Trophoblast cell (in vitro differentiated cells and primary cell): ENCODE measurements around the gene SCN5A.

Experiments
- DNase-seq, 2 donors: peaks; one replicate each; pipeline ENCODE4 v3.0.0-alpha.2; 2016
- H2AFZ ChIP-seq: 2 replicates; pipeline ENCODE4 v1.6.1; 2013; ENCODE audit warnings: low read length, moderate library complexity, mild to moderate bottlenecking; ENCODE audit not compliant: insufficient read depth, poor library complexity
- H2AK5ac ChIP-seq: 2 replicates; pipeline ENCODE4 v1.6.1; 2013; ENCODE audit warnings: mild to moderate bottlenecking, low read length
- H2BK120ac ChIP-seq: 2 replicates; pipeline ENCODE4 v1.6.1; 2013; ENCODE audit warnings: low read length, mild to moderate bottlenecking, moderate library complexity; ENCODE audit not compliant: insufficient read depth, poor library complexity
- H2BK12ac ChIP-seq: 2 replicates; pipeline ENCODE4 v1.6.1; 2013; ENCODE audit warnings: mild to moderate bottlenecking, low read length, moderate library complexity
- H2BK5ac ChIP-seq: 2 replicates; pipeline ENCODE4 v1.6.1; 2013; ENCODE audit warnings: low read length, low read depth, moderate library complexity, mild to moderate bottlenecking; ENCODE audit not compliant: poor library complexity
- H3K14ac ChIP-seq: 2 replicates; pipeline ENCODE4 v1.6.1; 2013; ENCODE audit warnings: mild to moderate bottlenecking, low read length
- H3K18ac ChIP-seq: 2 replicates; pipeline ENCODE4 v1.6.1; 2013; ENCODE audit warnings: mild to moderate bottlenecking, low read length
- H3K23ac ChIP-seq: 2 replicates; pipeline ENCODE4 v1.6.1; 2013; ENCODE audit warnings: low read length
- H3K27ac ChIP-seq: 2 replicates; pipeline ENCODE4 v1.5.1; 2013; ENCODE audit warnings: low read depth, mild to moderate bottlenecking, inconsistent platforms, low read length, moderate library complexity
- H3K27me3 ChIP-seq: 2 replicates; pipeline ENCODE4 v1.6.1; 2013; ENCODE audit warnings: inconsistent platforms, mild to moderate bottlenecking, low read length, moderate library complexity; ENCODE audit not compliant: insufficient read depth
- H3K36me3 ChIP-seq, 2 experiments: 1 replicate in 1 of 2; 2 replicates in 1 of 2; pipeline ENCODE4 v1.6.1; 2013; ENCODE audit warnings: low read length in 2 of 2, mild to moderate bottlenecking in 2 of 2, moderate library complexity in 1 of 2; ENCODE audit not compliant: insufficient read depth in 2 of 2, control insufficient read depth in 1 of 2
- H3K4ac ChIP-seq: 2 replicates; pipeline ENCODE4 v1.6.1; 2013; ENCODE audit warnings: low read depth, mild to moderate bottlenecking, low read length, moderate library complexity
- H3K4me1 ChIP-seq, 2 experiments: 1 replicate in 1 of 2; 2 replicates in 1 of 2; pipeline ENCODE4 v1.6.1; 2013; ENCODE audit warnings: low read length in 2 of 2, mild to moderate bottlenecking in 2 of 2, moderate library complexity in 1 of 2; ENCODE audit not compliant: insufficient read depth in 2 of 2, control insufficient read depth in 1 of 2
- H3K4me2 ChIP-seq: 2 replicates; pipeline ENCODE4 v1.6.1; 2013; ENCODE audit warnings: inconsistent platforms, mild to moderate bottlenecking, low read length, moderate library complexity
- H3K4me3 ChIP-seq: 2 replicates; pipeline ENCODE4 v1.5.1; 2013; ENCODE audit warnings: mild to moderate bottlenecking, low read depth, low read length, inconsistent platforms
- H3K79me1 ChIP-seq: one replicate; pipeline ENCODE4 v1.6.1; 2013; ENCODE audit warnings: low read length
- H3K79me2 ChIP-seq: 2 replicates; pipeline ENCODE4 v1.6.1; 2013; ENCODE audit warnings: low read length, mild to moderate bottlenecking; ENCODE audit not compliant: control insufficient read depth, insufficient read depth, poor library complexity
- H3K9ac ChIP-seq: 2 replicates; pipeline ENCODE4 v1.6.1; 2013; ENCODE audit warnings: mild to moderate bottlenecking, low read length
- H3K9me3 ChIP-seq: 2 replicates; pipeline ENCODE4 v1.6.1; 2013; ENCODE audit warnings: low read depth, mild to moderate bottlenecking, control low read depth, inconsistent platforms, low read length; ENCODE audit not compliant: insufficient read depth
- H4K12ac ChIP-seq: 2 replicates; pipeline ENCODE4 v1.6.1; 2013; ENCODE audit warnings: low read depth, mild to moderate bottlenecking, low read length, moderate library complexity
- H4K8ac ChIP-seq: 2 replicates; pipeline ENCODE4 v1.6.1; 2013; ENCODE audit warnings: low read depth, mild to moderate bottlenecking, low read length, moderate library complexity
- H4K91ac ChIP-seq: one replicate; pipeline ENCODE4 v1.6.1; 2013; ENCODE audit warnings: low read depth, mild to moderate bottlenecking, low read length, moderate library complexity
- WGBS: extraction: QIAGEN DNeasy Blood & Tissue Kit; methylation state at CpG from one replicate; pipeline ENCODE4 v1.1.7; 2013; ENCODE audit warnings: missing lambda C conversion rate; ENCODE audit not compliant: insufficient read length, insufficient coverage; ENCODE audit errors: extremely low coverage; 5-methylcytosine and 5-hydroxymethylcytosine counted together

Gene SCN5A

DNA sequence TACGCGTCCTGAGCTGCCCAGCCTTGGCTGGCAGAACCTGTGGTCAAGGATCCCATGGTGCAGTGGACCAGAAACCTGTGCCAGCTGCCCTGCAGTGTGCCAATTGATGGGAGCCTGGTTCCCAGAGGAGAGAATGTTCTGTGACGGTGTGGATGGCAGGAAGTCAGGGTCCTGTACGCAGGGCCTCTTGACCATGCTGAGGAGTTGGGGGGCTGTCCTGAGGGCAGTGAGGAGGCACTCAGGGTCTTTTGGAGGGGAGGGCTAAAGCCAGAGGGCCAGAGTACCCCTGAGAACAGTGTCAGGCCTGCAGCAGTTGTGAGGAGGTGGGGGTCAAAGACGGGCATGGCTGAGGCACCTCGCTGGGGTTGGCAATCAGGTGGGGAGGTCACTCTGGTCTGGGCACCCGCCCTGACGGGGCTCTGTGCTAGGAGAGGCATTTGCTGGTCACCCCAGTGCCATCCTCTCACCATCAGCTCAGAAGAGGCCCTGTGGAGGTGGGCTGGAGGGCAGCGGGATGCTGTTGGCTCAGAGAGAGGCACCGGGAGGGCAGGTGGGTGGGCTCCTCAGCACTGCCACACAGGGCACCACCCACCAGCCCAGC is 61.0 kb downstream of the SCN5A start:
- DNase-seq: no peak
- Histone ChIP-seq H3K27ac (no peak overlapping the region), H3K79me2 (no peaks in the 10 kb centered on the region), H3K23ac (no peak overlapping the region), H3K4ac (no peak overlapping the region), H2AK5ac (no peak overlapping the region), H3K79me1 (no peaks in the 10 kb centered on the region), H2AFZ (no peak overlapping the region), H3K18ac (no peak overlapping the region), H4K91ac (no peak overlapping the region), H2BK120ac (no peak overlapping the region), H4K12ac (no peak overlapping the region), H2BK5ac (no peak overlapping the region), H3K27me3 (no peaks in the 10 kb centered on the region), H3K14ac (no peak overlapping the region), H3K36me3 (no peaks in the 10 kb centered on the region), H3K4me3 (no peak overlapping the region), H3K9ac (no peak overlapping the region), H4K8ac (no peak overlapping the region), H3K9me3 (peaks cover 2% of the 10 kb centered on the region), H3K4me1 (no peaks in the 10 kb centered on the region), H3K4me2 (no peak overlapping the region), H2BK12ac (no peak overlapping the region)
- WGBS: no CpG with 5 or more reads among the region's 10 CpGs

GRCh38 chr3:38587548-38588131 is 61.8 kb downstream of the SCN5A start:
- no CpG with 5 or more reads among the region's 7 CpGs for WGBS

DNA sequence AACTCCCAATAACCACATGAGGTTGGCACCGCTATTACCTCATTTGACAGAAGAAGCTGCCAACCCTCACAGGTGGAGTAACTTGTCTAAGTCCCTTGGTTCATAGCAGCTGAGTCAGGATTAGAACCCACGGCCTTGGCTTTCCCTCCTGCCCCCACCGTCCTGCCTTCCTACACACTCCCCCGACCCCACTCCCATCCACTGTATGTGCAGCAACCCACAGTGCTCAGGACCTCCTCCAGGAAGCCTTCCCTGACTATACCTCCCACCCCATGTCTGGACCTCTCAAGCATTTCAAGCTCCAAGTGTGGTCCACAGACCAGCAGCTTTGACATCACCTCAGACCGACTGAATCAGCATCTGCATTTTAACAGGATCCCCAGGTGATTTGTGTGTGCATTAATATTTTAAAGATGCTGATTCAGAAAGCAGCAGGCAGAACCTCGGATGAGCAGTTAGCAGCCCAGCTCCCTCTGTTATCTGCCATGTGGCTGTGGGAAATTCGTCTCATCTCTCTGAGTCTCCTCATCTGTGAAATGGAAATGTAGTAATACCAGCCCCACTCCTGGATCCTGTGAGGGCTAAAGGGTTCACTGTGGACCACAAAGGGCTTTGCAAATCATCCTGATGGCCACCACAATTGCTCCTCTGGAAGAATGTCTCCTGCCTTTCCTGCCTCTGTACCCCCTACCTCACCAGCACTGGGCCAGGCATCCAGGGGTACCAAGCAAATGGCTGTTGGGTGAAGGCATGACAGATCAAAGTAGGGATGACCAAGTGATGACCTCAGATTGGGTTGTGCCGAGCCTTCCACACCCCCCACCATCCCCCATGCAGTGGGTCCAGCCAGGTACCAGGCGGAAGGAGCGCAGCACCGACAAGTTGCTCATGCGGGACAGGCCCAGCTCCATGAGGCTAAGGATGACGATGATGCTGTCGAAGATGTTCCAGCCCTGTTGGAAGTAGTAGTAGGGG is 62.7 kb downstream of the SCN5A start:
- no peak overlapping the region for H3K18ac ChIP-seq
- H3K23ac ChIP-seq: no peak overlapping the region
- H3K27me3 ChIP-seq: no peaks in the 10 kb centered on the region
- H2BK5ac ChIP-seq: no peak overlapping the region
- DNase-seq: no peak
- H3K4ac ChIP-seq: no peak overlapping the region
- no peaks in the 10 kb centered on the region for H3K36me3 ChIP-seq
- H4K8ac ChIP-seq: no peak overlapping the region
- H2AFZ ChIP-seq: no peak overlapping the region
- H3K14ac ChIP-seq: no peak overlapping the region
- H3K79me1 ChIP-seq: no peaks in the 10 kb centered on the region
- no peak overlapping the region for H4K12ac ChIP-seq
- no peak overlapping the region for H3K4me2 ChIP-seq
- peaks cover 2% of the 10 kb centered on the region for H3K9me3 ChIP-seq
- H4K91ac ChIP-seq: no peak overlapping the region
- H3K9ac ChIP-seq: no peak overlapping the region
- H3K4me3 ChIP-seq: no peak overlapping the region
- H3K27ac ChIP-seq: no peak overlapping the region
- no peak overlapping the region for H2BK12ac ChIP-seq
- no peaks in the 10 kb centered on the region for H3K4me1 ChIP-seq
- no peak overlapping the region for H2AK5ac ChIP-seq
- no peak overlapping the region for H2BK120ac ChIP-seq
- WGBS: no CpG with 5 or more reads among the region's 14 CpGs
- no peaks in the 10 kb centered on the region for H3K79me2 ChIP-seq

More at GRCh38 chr3:38587548-38588131, 61.8 kb downstream of the SCN5A start:
- no peak overlapping the region for H3K14ac ChIP-seq
- no peak overlapping the region for H3K9ac ChIP-seq
- no peak overlapping the region for H2BK5ac ChIP-seq
- H3K79me2 ChIP-seq: no peaks in the 10 kb centered on the region
- H3K4me1 ChIP-seq: no peaks in the 10 kb centered on the region
- no peak overlapping the region for H3K27ac ChIP-seq
- no peak overlapping the region for H4K91ac ChIP-seq
- no peak overlapping the region for H3K4me2 ChIP-seq
- no peak overlapping the region for H4K8ac ChIP-seq
- H3K4ac ChIP-seq: no peak overlapping the region
- no peak overlapping the region for H2AFZ ChIP-seq
- no peaks in the 10 kb centered on the region for H3K36me3 ChIP-seq
- no peak for DNase-seq
- H2BK12ac ChIP-seq: no peak overlapping the region
- no peak overlapping the region for H2AK5ac ChIP-seq
- no peak overlapping the region for H3K4me3 ChIP-seq
- H3K27me3 ChIP-seq: no peaks in the 10 kb centered on the region
- no peak overlapping the region for H3K23ac ChIP-seq
- H3K9me3 ChIP-seq: peaks cover 2% of the 10 kb centered on the region
- H2BK120ac ChIP-seq: no peak overlapping the region
- no peak overlapping the region for H4K12ac ChIP-seq
- no peak overlapping the region for H3K18ac ChIP-seq
- H3K79me1 ChIP-seq: no peaks in the 10 kb centered on the region

DNA sequence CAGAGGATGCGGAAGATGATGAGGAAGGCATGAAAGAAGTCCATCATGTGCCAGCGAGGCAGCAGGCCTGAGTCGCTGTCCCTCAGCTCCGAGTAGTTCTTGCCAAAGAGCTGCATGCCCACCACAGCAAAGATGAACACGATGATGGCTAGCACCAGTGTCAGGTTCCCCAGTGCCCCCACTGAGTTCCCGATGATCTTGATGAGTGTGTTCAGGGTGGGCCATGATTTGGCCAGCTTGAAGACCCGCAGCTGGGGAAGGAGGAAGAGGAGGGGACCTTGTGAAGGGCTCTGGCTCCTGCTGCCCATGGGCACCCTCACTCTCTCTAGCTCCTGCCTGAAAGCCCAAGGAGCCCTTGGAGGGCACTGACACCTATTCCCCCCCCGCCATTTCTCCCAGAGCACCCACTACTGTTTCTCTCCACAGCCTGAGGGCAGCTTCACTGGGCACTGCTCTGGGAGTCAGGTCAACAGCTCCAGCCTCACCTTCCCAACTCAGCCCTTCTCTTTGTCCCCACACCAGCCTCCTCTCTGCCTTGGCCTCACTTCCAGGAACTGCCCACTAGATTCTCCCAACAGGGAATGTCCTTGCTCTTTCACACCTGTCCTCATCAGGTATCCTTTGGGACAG is 63.6 kb downstream of the SCN5A start:
- H3K79me2 ChIP-seq: no peaks in the 10 kb centered on the region
- H4K8ac ChIP-seq: no peak overlapping the region
- no peak overlapping the region for H2BK120ac ChIP-seq
- no peak overlapping the region for H3K18ac ChIP-seq
- no peak overlapping the region for H4K12ac ChIP-seq
- H2BK5ac ChIP-seq: no peak overlapping the region
- H4K91ac ChIP-seq: no peak overlapping the region
- H3K4ac ChIP-seq: no peak overlapping the region
- no peaks in the 10 kb centered on the region for H3K36me3 ChIP-seq
- H3K9me3 ChIP-seq: peaks cover 2% of the 10 kb centered on the region
- no CpG with 5 or more reads among the region's 8 CpGs for whole genome bisulfite sequencing
- no peak overlapping the region for H2AFZ ChIP-seq
- H3K9ac ChIP-seq: no peak overlapping the region
- no peak overlapping the region for H2AK5ac ChIP-seq
- no peak overlapping the region for H3K23ac ChIP-seq
- H3K4me1 ChIP-seq: no peaks in the 10 kb centered on the region
- no peak overlapping the region for H3K27ac ChIP-seq
- no peak overlapping the region for H2BK12ac ChIP-seq
- no peaks in the 10 kb centered on the region for H3K79me1 ChIP-seq
- H3K4me2 ChIP-seq: no peak overlapping the region
- H3K27me3 ChIP-seq: no peaks in the 10 kb centered on the region
- DNase-seq: no peak
- no peak overlapping the region for H3K4me3 ChIP-seq
- no peak overlapping the region for H3K14ac ChIP-seq
